Measurements from ENCODE around the gene HOXB7.

- no peak for TF ChIP-seq CTCF (conservative IDR thresholded peaks at IDR 0.05; ENCODE audit: low read depth in 2 of 2)
- TF ChIP-seq POLR2AphosphoS5 (IDR thresholded peaks at IDR 0.05; ENCODE audit: low read depth): no peak
- no peak for TF ChIP-seq NANOG (IDR thresholded peaks at IDR 0.05; ENCODE audit: borderline replicate concordance)
- no peak for TF ChIP-seq REST (IDR thresholded peaks at IDR 0.05; ENCODE audit: unreplicated experiment)
- TF ChIP-seq CREB1 (CRISPR knock-in tag; IDR thresholded peaks at IDR 0.05; ENCODE audit: low read depth): no peak
- TF ChIP-seq ZNF462 (CRISPR knock-in tag; IDR thresholded peaks at IDR 0.05): no peak
- TF ChIP-seq EZH2 (IDR thresholded peaks at IDR 0.05; ENCODE audit: low read depth, unreplicated experiment): peak; percentile 90
- no peak for TF ChIP-seq ZNF114 (CRISPR knock-in tag; IDR thresholded peaks at IDR 0.05)
- no peak for TF ChIP-seq EZH2phosphoT487 (IDR thresholded peaks at IDR 0.05; ENCODE audit: unreplicated experiment)
- TF ChIP-seq ETS1 (IDR thresholded peaks at IDR 0.05): no peak
- TF ChIP-seq STAT1 (IDR thresholded peaks at IDR 0.05; ENCODE audit: unreplicated experiment): no peak
- TF ChIP-seq ZNF331 (CRISPR knock-in tag; IDR thresholded peaks at IDR 0.05; ENCODE audit: low read depth): no peak
Measured at GRCh38 chr17:48615047-48615962, 4.5 kb upstream of the HOXB7 start, which contains the start of gene HOXB8.

Data from GM23338 (cell line).